K562 (cell line): ENCODE data around the gene RPUSD1. TPM values are rescaled to one million over a fixed set of nuclear protein-coding genes. Genes with fewer than 3 reads are reported as not detected.

Experiments
- ARID4B ChIP-seq: sonication (generic); formaldehyde crosslinking; IDR thresholded peaks from 2 replicates; pipeline ENCODE4 v1.8.0; 2022; ENCODE audit warnings: mild to moderate bottlenecking, missing genetic modification reagents
- CBX2 ChIP-seq: fragments of 200-600 bp; sonication (generic); IDR thresholded peaks from one replicate; pipeline ENCODE4 v1.6.1; 2012; ENCODE audit warnings: mild to moderate bottlenecking, low read length, inconsistent platforms; ENCODE audit not compliant: insufficient read depth, poor library complexity, severe bottlenecking
- ERF ChIP-seq: fragments of 450-650 bp; formaldehyde crosslinking; IDR thresholded peaks from 2 replicates; pipeline ENCODE4 v1.4.0; 2020; ENCODE audit warnings: mild to moderate bottlenecking, mixed read lengths
- FOSL1 ChIP-seq: fragments of 200-800 bp; sonication (Bioruptor generic); conservative IDR thresholded peaks from 2 replicates; pipeline ENCODE4 v1.6.1; 2016; ENCODE audit warnings: missing genetic modification characterization, missing compliant biosample characterization
- HDAC3 ChIP-seq: fragments of 450-650 bp; IDR thresholded peaks from 2 replicates; pipeline ENCODE4 v1.6.1; 2018; ENCODE audit warnings: borderline replicate concordance, mild to moderate bottlenecking, moderate library complexity; ENCODE audit not compliant: partially characterized antibody
- POLR2AphosphoS5 ChIP-seq: IDR thresholded peaks from 2 replicates; pipeline ENCODE4 v1.6.1; 2011; ENCODE audit warnings: mild to moderate bottlenecking, low read depth, low read length, moderate library complexity; ENCODE audit not compliant: control insufficient read depth, insufficient read depth
- RBM22 ChIP-seq: fragments of 200-400 bp; formaldehyde crosslinking; IDR thresholded peaks from 2 replicates; pipeline ENCODE4 v1.6.1; 2018; ENCODE audit warnings: low read length, low read depth; ENCODE audit not compliant: poor library complexity, severe bottlenecking
- SMARCA4 ChIP-seq: fragments of 450-650 bp; IDR thresholded peaks from 2 replicates; pipeline ENCODE4 v1.6.1; 2016
- SP1 ChIP-seq: sonication (generic); formaldehyde crosslinking; IDR thresholded peaks from 2 replicates; pipeline ENCODE4 v1.8.1; 2022; ENCODE audit warnings: mild to moderate bottlenecking, missing genetic modification reagents
- STAT5B ChIP-seq: fragments of 250-450 bp; sonication (Bioruptor Pico); IDR thresholded peaks from 2 replicates; pipeline ENCODE4 v1.8.0; 2021; ENCODE audit warnings: mild to moderate bottlenecking, inconsistent platforms
- TSC22D4 ChIP-seq: fragments of 450-650 bp; IDR thresholded peaks from 2 replicates; pipeline ENCODE4 v1.6.1; 2016; ENCODE audit warnings: missing genetic modification characterization, missing biosample characterization, control low read depth
- ZBTB7A ChIP-seq: IDR thresholded peaks from 2 replicates; pipeline ENCODE4 v1.6.1; 2011; ENCODE audit warnings: low read depth, mild to moderate bottlenecking, low read length, moderate library complexity, borderline replicate concordance; ENCODE audit not compliant: control insufficient read depth
- ZNF277 ChIP-seq: fragments of 250-450 bp; sonication (Bioruptor Pico); IDR thresholded peaks from 2 replicates; pipeline ENCODE4 v1.8.0; 2022; ENCODE audit warnings: inconsistent platforms, mild to moderate bottlenecking, moderate library complexity, borderline replicate concordance
- polyA plus RNA-seq, 8 experiments: library from polyadenylated mRNA; depleted of rRNA in 4 of 8; stranded (reverse) in 5 of 8; unstranded in 3 of 8; fragments of >200 nt; fragmentation: Nextera tagmentation in 2 of 8; fragmentation: Illumina TruSeq in 1 of 8; extraction: Ambion mirVana in 2 of 8; extraction: Trizol in 1 of 8; gene quantifications; 2 replicates each; pipeline versions ENCODE4 v1.2.1 to v1.2.3, GENCODE V29; 2011 to 2014; ENCODE audit warnings: inconsistent platforms in 1 of 8, missing spikeins in 1 of 8
- total RNA-seq, 7 experiments: library from RNA; depleted of rRNA in 6 of 7; stranded (reverse); fragments of >200 nt in 6 of 7; fragmentation: Illumina TruSeq in 2 of 7; extraction: Trizol in 2 of 7; gene quantifications; 2 replicates each; pipeline versions ENCODE4 v1.2.1 to v1.2.3, GENCODE V29; 2011 to 2021; ENCODE audit warnings: low replicate concordance in 1 of 7

Gene RPUSD1
- total and polyA plus RNA-seq, 9 of the 15 experiments (the other 6 are each of a cell fraction or from before 2014, with no cell fraction given): 0.45 to 56.6 (median 12.0) TPM

GRCh38 chr16:760065-760464, 28.1 kb downstream of the RPUSD1 start (continued):
- TF ChIP-seq STAT5B (no peak), TSC22D4 (no peak), POLR2AphosphoS5 (no peak), SP1 (CRISPR knock-in tag) (no peak), ARID4B (CRISPR knock-in tag) (no peak), HDAC3 (no peak), ZBTB7A (no peak), RBM22 (no peak), ZNF277 (no peak), SMARCA4 (no peak), ERF (CRISPR knock-in tag) (no peak), CBX2 (no peak), FOSL1 (tag) (no peak)
